SK-N-MC (cell line): ENCODE results near the gene OLFML2A.
"Not testable (repeated sequence)": the region's sequence is repeated elsewhere in the genome, so short reads cannot be mapped to it uniquely, and the experiment has no call there.

ENCODE experiments used
- EZH2 ChIP-seq: fragments of 200-600 bp; sonication (generic); IDR thresholded peaks from one replicate; pipeline ENCODE4 v1.6.1; 2017; ENCODE audit warnings: antibody characterized with exemption
- POLR2AphosphoS5 ChIP-seq: IDR thresholded peaks from 2 replicates; pipeline ENCODE4 v1.6.1; 2012; ENCODE audit warnings: mild to moderate bottlenecking, low read depth, low read length, borderline replicate concordance

- TF ChIP-seq POLR2AphosphoS5, EZH2: not testable (repeated sequence)
Measured at GRCh38 chr9:124838132-124838531, 61.2 kb downstream of the OLFML2A start.
